NCI-H1417 treated with DMSO at 0.1 percent for 48 hours (cell line): ENCODE measurements around the gene OR51B2.
"Not testable (repeated sequence)": the region's sequence is repeated elsewhere in the genome, so short reads cannot be mapped to it uniquely, and the experiment has no call there.

Experiments used
- DNase-seq: peaks from one replicate; lab custom pipeline; 2025; lab: John Stamatoyannopoulos, UW

OR51B2 gene

DNA sequence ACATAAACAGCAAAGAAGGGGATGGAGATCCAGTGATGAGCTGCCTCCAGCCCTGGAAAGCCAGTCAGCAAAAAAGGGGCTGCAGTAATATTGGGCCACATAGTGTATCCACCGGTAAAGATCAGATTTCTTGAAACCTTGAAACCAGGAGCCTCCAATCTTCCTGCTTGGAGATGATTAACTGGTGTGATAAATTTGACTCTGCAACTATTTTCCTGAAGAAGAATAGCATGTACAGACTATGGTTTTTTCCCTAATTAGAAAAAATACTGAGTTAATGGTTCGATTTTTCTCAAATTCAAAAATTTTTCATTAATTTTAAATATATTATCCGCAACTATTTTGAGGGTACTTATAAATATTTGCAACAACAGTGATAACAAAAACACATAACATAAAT is at the start of gene OR51B2:
TSS of gene OR51B2 (minus strand) at position 101 of the 400 bp plus-strand sequence. CDS start at position 101, 0 bp downstream.
- DNase-seq: no peak

GRCh38 chr11:5369789-5370188 is 45.7 kb upstream of the OR51B2 start:
- no peak for DNase-seq

GRCh38 chr11:5368502-5369043 is 44.5 kb upstream of the OR51B2 start:
- DNase-seq: no peak

DNA sequence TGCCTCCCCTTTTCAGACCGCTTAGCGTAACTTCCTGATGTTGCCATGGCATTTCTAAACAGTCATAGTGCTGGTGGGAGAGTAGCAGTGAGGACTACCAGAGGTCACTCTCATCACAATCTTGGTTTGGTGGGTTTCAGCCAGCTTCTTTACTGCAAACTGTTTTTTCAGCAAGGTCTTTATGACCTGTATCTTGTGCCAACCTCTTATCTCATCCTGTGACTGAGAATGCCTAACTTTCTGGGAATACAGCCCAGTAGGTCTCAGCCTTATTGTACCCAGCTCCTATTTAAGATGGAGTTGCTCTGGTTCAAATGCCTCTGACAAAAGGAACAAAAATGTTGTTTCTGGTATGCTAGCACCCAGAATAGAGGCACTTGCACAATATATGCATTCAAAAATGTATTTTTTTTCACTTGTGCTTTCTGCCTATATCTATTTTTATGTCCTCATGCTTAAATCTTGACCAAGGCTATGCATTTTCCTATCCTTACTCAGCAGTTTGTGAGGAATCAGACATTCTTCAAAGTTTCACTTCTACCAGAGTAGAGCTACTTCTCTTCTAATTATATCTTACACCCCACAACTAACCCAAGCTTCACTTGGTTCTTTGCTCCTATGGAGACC is 43.5 kb upstream of the OR51B2 start:
- no peak for DNase-seq

- no peak for DNase-seq
These were observed 42.8 kb upstream of the OR51B2 start for GRCh38 chr11:5366856-5367255.

DNA sequence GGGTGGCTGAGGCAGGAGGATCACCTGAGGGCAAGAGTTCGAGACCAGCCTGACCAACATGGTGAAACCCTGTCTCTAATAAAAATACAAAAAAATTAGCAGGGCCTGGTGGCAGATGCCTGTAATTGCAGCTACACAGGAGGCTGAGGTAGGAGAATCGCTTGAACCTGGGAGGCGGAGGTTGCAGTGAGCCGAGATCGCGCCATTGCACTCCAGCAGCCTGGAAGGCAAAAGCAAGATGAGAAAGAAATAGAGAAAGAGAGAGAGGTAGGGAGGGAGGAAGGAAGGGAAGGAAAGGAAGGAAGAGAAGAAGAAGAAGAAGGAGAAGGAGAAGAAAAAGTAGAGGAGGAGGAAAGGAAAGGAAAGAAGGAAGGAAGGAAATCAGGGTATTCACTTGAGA is 42.3 kb upstream of the OR51B2 start:
- DNase-seq: not testable (repeated sequence)

- DNase-seq: no peak
These were observed 40.1 kb upstream of the OR51B2 start for GRCh38 chr11:5364214-5364613.

GRCh38 chr11:5363679-5364078 is 39.6 kb upstream of the OR51B2 start:
- no peak for DNase-seq

GRCh38 chr11:5362017-5362625 is 38.0 kb upstream of the OR51B2 start:
- DNase-seq: no peak

DNA sequence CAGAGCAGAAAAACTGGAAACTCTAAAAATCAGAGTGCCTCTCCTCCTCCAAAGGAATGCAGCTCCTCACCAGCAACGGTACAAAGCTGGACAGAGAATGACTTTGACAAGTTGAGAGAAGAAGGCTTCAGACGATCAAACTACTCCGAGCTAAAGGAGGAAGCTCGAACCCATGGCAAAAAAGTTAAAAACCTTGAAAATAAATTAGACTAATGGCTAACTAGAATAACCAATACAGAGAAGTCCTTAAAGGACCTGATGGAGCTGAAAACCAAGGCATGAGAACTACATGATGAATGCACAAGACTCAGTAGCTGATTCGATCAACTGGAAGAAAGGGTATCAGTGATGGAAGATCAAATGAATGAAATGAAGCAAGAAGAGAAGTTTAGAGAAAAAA is 31.9 kb upstream of the OR51B2 start:
- not testable (repeated sequence) for DNase-seq

DNA sequence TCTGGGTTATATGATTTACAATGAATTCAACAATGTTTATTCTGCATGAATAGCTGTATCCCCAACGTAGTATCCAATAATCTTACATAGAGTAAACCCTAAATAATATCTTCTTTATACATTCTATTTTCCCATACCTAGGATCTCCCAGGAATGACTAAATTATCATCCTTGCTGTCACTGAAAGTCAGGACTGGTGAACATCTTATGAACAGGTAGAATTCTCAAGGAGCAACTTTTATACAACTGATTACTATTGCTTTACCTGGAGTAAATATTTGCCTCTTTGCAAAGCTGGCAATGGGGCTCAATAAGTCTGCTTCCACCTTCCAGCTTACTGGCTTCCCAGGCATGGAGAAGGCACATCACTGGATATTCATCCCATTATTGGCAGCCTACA is 27.1 kb upstream of the OR51B2 start, which contains the start of gene OR51B6:
TSS of gene OR51B6 (plus strand) at position 301 of the 400 bp plus-strand sequence. CDS start at position 301, 0 bp downstream.
- no peak for DNase-seq

DNA sequence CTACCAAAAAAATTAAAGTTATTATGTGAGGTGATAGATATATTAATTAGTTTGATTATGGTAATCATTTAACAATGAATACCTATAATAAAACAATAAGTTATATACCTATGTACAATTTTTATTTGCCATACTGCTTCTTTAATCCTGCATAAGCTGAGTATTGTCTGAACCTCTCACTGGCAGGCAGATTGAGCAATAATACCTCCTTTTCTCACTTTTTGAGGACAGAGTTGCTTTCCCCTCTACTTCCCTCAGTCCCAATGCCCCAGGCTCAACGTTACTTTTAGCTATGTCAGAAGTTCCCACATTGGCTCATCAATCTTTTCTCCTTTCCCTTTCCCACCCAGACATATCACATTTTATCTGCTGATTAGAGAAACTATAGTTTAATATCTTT is 25.5 kb upstream of the OR51B2 start:
- no peak for DNase-seq

- no peak for DNase-seq
These were observed 24.6 kb upstream of the OR51B2 start for GRCh38 chr11:5348551-5349194.

DNA sequence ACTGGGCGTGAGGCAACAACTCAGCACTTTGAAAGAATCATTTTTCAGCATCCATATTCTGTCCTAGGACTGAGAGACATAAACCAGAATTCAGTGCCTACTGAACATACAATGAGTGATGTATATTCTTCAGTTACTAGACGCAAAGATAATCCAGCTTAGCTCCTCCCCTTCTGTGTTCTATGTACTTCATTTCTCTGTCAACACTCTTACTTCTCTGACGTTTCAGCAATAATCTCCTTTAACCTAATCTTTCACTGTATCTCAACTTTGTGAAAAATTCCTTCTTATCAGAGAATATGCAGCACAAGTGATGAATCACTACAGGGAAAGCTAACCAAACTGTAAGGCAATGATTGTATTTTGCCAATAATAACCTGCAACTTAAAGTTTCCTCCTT is 21.7 kb upstream of the OR51B2 start:
- no peak for DNase-seq

- no peak for DNase-seq
These were observed 19.6 kb upstream of the OR51B2 start, which contains the start of gene OR51B5 for GRCh38 chr11:5343474-5344335. OR51B5 (minus strand) TSS chr11:5343524; CDS start chr11:5343524, 0 bp downstream.

- no peak for DNase-seq
These were observed 15.8 kb upstream of the OR51B2 start for GRCh38 chr11:5339771-5340322.

DNA sequence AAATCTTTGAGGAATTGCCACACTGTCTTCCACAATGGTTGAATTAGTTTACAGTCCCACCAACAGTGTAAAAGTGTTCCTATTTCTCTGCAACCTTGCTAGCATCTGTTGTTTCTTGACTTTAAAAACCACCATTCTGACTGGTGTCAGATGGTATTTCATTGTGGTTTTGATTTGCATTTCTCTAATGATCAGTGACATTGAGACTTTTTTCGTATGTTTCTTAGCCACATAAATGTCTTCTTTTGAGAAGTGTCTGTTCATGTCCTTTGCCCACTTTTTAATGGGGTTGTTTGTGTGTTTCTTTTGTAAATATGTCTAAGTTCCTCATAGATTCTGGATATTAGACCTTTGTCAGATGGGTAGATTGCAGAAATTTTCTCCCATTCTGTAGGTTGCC is 13.2 kb upstream of the OR51B2 start:
- DNase-seq: not testable (repeated sequence)

- DNase-seq: no peak
These were observed 12.2 kb upstream of the OR51B2 start for GRCh38 chr11:5336331-5336730.

DNA sequence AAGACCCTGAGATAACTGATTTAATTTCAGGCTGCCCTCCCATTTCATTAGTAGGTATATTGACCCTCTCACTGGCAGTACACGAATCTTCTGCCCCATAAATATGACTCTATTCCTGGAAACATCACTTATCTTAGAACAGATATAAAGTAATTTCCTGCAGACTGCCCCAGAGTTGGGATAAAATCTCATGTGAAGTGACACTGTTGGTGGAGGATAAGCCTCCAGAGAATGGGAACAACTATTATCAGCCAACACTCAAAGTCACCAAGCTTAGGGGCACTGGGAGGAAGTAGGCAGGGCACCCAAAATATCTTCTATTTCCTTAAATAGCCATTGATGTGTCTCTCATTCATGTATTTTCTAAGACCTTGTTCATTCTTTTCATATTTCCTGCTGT is 11.1 kb upstream of the OR51B2 start:
- DNase-seq: no peak

DNA sequence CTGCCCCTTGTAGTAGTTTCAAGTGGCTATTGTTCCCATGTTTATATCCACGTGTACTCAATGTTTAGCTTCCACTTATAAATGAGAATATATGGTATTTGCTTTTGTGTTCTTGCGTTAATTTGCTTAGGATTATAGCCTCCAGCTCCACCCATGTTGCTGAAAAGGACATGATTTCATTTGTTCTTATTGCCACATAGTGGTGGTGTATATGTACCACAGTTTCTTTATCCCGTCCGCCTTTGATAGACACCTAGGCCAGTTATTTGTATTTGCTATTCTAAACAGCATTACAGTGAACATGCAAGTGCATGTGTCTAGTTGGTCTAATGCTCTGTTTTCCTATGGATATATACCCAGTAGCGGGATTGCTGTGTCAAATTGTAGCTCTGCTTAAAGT is 6.8 kb downstream of the OR51B2 start:
- DNase-seq: no peak

GRCh38 chr11:5313326-5314023 is 10.6 kb downstream of the OR51B2 start:
- not testable (repeated sequence) for DNase-seq
